Measurements from ENCODE around the gene PRR4.

The PRR4 gene

GRCh38 chr12:10810068-10810467 is 39.2 kb downstream of the PRR4 start, which contains the start of gene TAS2R9:
Gene TAS2R9, minus strand, starts transcription at chr12:10810168. Its CDS starts 93 bp downstream, at chr12:10810075.
- Histone ChIP-seq H3K27ac (ENCODE audit: low read length) (no peak within 1 kb of the TSS), H3K4me3 (ENCODE audit: low read depth in 1 of 2, low read length in 2 of 2) (no peak within 1 kb of the TSS), H3K27me3 (ENCODE audit: insufficient read depth, low read length, poor library complexity) (peaks cover 5% of the 10 kb centered on the region), H3K4me1 (ENCODE audit: insufficient read depth, low read length) (no peaks in the 10 kb centered on the region), H3K9ac (ENCODE audit: low read depth, low read length) (no peak within 1 kb of the TSS), H3K79me2 (ENCODE audit: insufficient read depth, low read length) (no peaks in the 10 kb centered on the region), H3K4me2 (ENCODE audit: insufficient read depth, low read length) (no peak within 1 kb of the TSS), H2AFZ (ENCODE audit: low read depth, low read length) (no peak within 1 kb of the TSS), H3K9me3 (ENCODE audit: insufficient read depth, low read length, severe bottlenecking) (no peaks in the 10 kb centered on the region), H4K20me1 (ENCODE audit: insufficient read depth, low read length) (no peaks in the 10 kb centered on the region), H3K36me3 (ENCODE audit: insufficient read depth, low read length) (no peaks in the 10 kb centered on the region)
- no peak for DNase-seq
- ATAC-seq (ENCODE audit: insufficient read depth, low read depth) = no peak
- TF ChIP-seq, protein P1, sequence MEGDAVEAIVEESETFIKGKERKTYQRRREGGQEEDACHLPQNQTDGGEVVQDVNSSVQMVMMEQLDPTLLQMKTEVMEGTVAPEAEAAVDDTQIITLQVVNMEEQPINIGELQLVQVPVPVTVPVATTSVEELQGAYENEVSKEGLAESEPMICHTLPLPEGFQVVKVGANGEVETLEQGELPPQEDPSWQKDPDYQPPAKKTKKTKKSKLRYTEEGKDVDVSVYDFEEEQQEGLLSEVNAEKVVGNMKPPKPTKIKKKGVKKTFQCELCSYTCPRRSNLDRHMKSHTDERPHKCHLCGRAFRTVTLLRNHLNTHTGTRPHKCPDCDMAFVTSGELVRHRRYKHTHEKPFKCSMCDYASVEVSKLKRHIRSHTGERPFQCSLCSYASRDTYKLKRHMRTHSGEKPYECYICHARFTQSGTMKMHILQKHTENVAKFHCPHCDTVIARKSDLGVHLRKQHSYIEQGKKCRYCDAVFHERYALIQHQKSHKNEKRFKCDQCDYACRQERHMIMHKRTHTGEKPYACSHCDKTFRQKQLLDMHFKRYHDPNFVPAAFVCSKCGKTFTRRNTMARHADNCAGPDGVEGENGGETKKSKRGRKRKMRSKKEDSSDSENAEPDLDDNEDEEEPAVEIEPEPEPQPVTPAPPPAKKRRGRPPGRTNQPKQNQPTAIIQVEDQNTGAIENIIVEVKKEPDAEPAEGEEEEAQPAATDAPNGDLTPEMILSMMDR (IDR thresholded peaks at IDR 0.05; ENCODE audit: borderline replicate concordance, extremely low read depth, low read length, poor library complexity, severe bottlenecking) = no peak
- no peak for TF ChIP-seq EZH2 (IDR thresholded peaks at IDR 0.05; ENCODE audit: borderline replicate concordance, low read depth, low read length, severe bottlenecking)

GRCh38 chr12:10807186-10807585 is 42.1 kb downstream of the PRR4 start, which contains the start of gene TAS2R8:
Gene TAS2R8, minus strand, starts transcription at chr12:10807286. Its CDS starts 306 bp downstream, at chr12:10806980.
- H3K4me3 ChIP-seq (ENCODE audit: low read depth in 1 of 2, low read length in 2 of 2) = no peak within 1 kb of the TSS
- no peaks in the 10 kb centered on the region for H3K9me3 ChIP-seq (ENCODE audit: insufficient read depth, low read length, severe bottlenecking)
- no peak for TF ChIP-seq EZH2 (IDR thresholded peaks at IDR 0.05; ENCODE audit: borderline replicate concordance, low read depth, low read length, severe bottlenecking)
- TF ChIP-seq, protein P1 (IDR thresholded peaks at IDR 0.05; ENCODE audit: borderline replicate concordance, extremely low read depth, low read length, poor library complexity, severe bottlenecking) = no peak
- no peak within 1 kb of the TSS for H3K27ac ChIP-seq (ENCODE audit: low read length)
- no peak for DNase-seq
- H3K36me3 ChIP-seq (ENCODE audit: insufficient read depth, low read length) = no peaks in the 10 kb centered on the region
- H3K79me2 ChIP-seq (ENCODE audit: insufficient read depth, low read length) = no peaks in the 10 kb centered on the region
- H3K9ac ChIP-seq (ENCODE audit: low read depth, low read length) = no peak within 1 kb of the TSS
- no peak for ATAC-seq (ENCODE audit: insufficient read depth, low read depth)
- no peak within 1 kb of the TSS for H2AFZ ChIP-seq (ENCODE audit: low read depth, low read length)
- peaks cover 5% of the 10 kb centered on the region for H3K27me3 ChIP-seq (ENCODE audit: insufficient read depth, low read length, poor library complexity)
- no peaks in the 10 kb centered on the region for H3K4me1 ChIP-seq (ENCODE audit: insufficient read depth, low read length)
- no peaks in the 10 kb centered on the region for H4K20me1 ChIP-seq (ENCODE audit: insufficient read depth, low read length)
- H3K4me2 ChIP-seq (ENCODE audit: insufficient read depth, low read length) = no peak within 1 kb of the TSS

GRCh38 chr12:10802587-10802986 is 46.7 kb downstream of the PRR4 start, which contains the start of gene TAS2R7:
Gene TAS2R7, minus strand, starts transcription at chr12:10802627. Its CDS starts 57 bp downstream, at chr12:10802570.
- DNase-seq (no peak), ATAC-seq (ENCODE audit: insufficient read depth, low read depth) (no peak)
- Histone ChIP-seq H3K27ac (ENCODE audit: low read length) (no peak within 1 kb of the TSS), H3K27me3 (ENCODE audit: insufficient read depth, low read length, poor library complexity) (no peaks in the 10 kb centered on the region), H3K9me3 (ENCODE audit: insufficient read depth, low read length, severe bottlenecking) (no peaks in the 10 kb centered on the region), H3K4me1 (ENCODE audit: insufficient read depth, low read length) (no peaks in the 10 kb centered on the region), H3K4me2 (ENCODE audit: insufficient read depth, low read length) (no peak within 1 kb of the TSS), H4K20me1 (ENCODE audit: insufficient read depth, low read length) (no peaks in the 10 kb centered on the region), H3K36me3 (ENCODE audit: insufficient read depth, low read length) (no peaks in the 10 kb centered on the region), H2AFZ (ENCODE audit: low read depth, low read length) (no peak within 1 kb of the TSS), H3K9ac (ENCODE audit: low read depth, low read length) (no peak within 1 kb of the TSS), H3K4me3 (ENCODE audit: low read depth in 1 of 2, low read length in 2 of 2) (no peak within 1 kb of the TSS), H3K79me2 (ENCODE audit: insufficient read depth, low read length) (no peaks in the 10 kb centered on the region)
- no peak for TF ChIP-seq EZH2 (IDR thresholded peaks at IDR 0.05; ENCODE audit: borderline replicate concordance, low read depth, low read length, severe bottlenecking)
- TF ChIP-seq, protein P1 (IDR thresholded peaks at IDR 0.05; ENCODE audit: borderline replicate concordance, extremely low read depth, low read length, poor library complexity, severe bottlenecking) = no peak

All from DND-41 (cell line).